ENCODE data around the gene STAG1.

The STAG1 gene

GRCh38 chr3:136311261-136311660 lies 440.9 kb downstream of the STAG1 start:
- DNase-seq (ENCODE audit: extremely low read depth, insufficient read length), result no peak
- no peaks in the 10 kb centered on the region for H3K27me3 ChIP-seq (replicated peaks; ENCODE audit: control insufficient read depth, insufficient read depth, low read length)
- no peak for TF ChIP-seq CTCF (IDR thresholded peaks at IDR 0.05; ENCODE audit: insufficient read depth, low read length, poor library complexity, severe bottlenecking)
- no peak overlapping the region for H3K4me3 ChIP-seq (replicated peaks; ENCODE audit: low read depth, low read length)
- H3K36me3 ChIP-seq (ENCODE audit: control insufficient read depth, insufficient read depth, low read length), result no peaks in the 10 kb centered on the region; the same call in 1 of the 2 replicates

- DNase-seq (ENCODE audit: extremely low read depth, insufficient read length), result peak; percentile 14
- TF ChIP-seq CTCF (IDR thresholded peaks at IDR 0.05; ENCODE audit: insufficient read depth, low read length, poor library complexity, severe bottlenecking), result peak; percentile 41
These were observed 446.3 kb downstream of the STAG1 start for GRCh38 chr3:136305879-136306278.

GRCh38 chr3:136300444-136300843 lies 451.7 kb downstream of the STAG1 start:
- peaks cover 13% of the 10 kb centered on the region for H3K36me3 ChIP-seq (ENCODE audit: control insufficient read depth, insufficient read depth, low read length)
- H3K27me3 ChIP-seq (replicated peaks; ENCODE audit: control insufficient read depth, insufficient read depth, low read length), result no peaks in the 10 kb centered on the region
- no peak for TF ChIP-seq CTCF (IDR thresholded peaks at IDR 0.05; ENCODE audit: insufficient read depth, low read length, poor library complexity, severe bottlenecking)

More at GRCh38 chr3:136305879-136306278, 446.3 kb downstream of the STAG1 start:
- H3K4me3 ChIP-seq (replicated peaks; ENCODE audit: low read depth, low read length), result no peak overlapping the region
- no peaks in the 10 kb centered on the region for H3K27me3 ChIP-seq (replicated peaks; ENCODE audit: control insufficient read depth, insufficient read depth, low read length)
- H3K36me3 ChIP-seq (ENCODE audit: control insufficient read depth, insufficient read depth, low read length), result peaks cover 3% of the 10 kb centered on the region; the same call in 1 of the 2 replicates

GRCh38 chr3:136297826-136298225 lies 454.4 kb downstream of the STAG1 start:
- TF ChIP-seq CTCF (IDR thresholded peaks at IDR 0.05; ENCODE audit: insufficient read depth, low read length, poor library complexity, severe bottlenecking), result no peak
- Histone ChIP-seq H3K36me3 (ENCODE audit: control insufficient read depth, insufficient read depth, low read length) (peaks cover 15% of the 10 kb centered on the region), H3K27me3 (replicated peaks; ENCODE audit: control insufficient read depth, insufficient read depth, low read length) (no peaks in the 10 kb centered on the region), H3K4me3 (replicated peaks; ENCODE audit: low read depth, low read length) (no peak overlapping the region)
- DNase-seq (ENCODE audit: extremely low read depth, insufficient read length), result no peak

More at GRCh38 chr3:136300444-136300843, 451.7 kb downstream of the STAG1 start:
- no peak for DNase-seq (ENCODE audit: extremely low read depth, insufficient read length)
- no peak overlapping the region for H3K4me3 ChIP-seq (replicated peaks; ENCODE audit: low read depth, low read length)

- H3K4me3 ChIP-seq (replicated peaks; ENCODE audit: low read depth, low read length), result no peak overlapping the region
- no peak for DNase-seq (ENCODE audit: extremely low read depth, insufficient read length)
- no peak for TF ChIP-seq CTCF (IDR thresholded peaks at IDR 0.05; ENCODE audit: insufficient read depth, low read length, poor library complexity, severe bottlenecking)
- H3K27me3 ChIP-seq (replicated peaks; ENCODE audit: control insufficient read depth, insufficient read depth, low read length), result no peaks in the 10 kb centered on the region
- H3K36me3 ChIP-seq (ENCODE audit: control insufficient read depth, insufficient read depth, low read length), result peaks cover 15% of the 10 kb centered on the region
These were observed 455.2 kb downstream of the STAG1 start for GRCh38 chr3:136296960-136297359.

- Histone ChIP-seq H3K36me3 (ENCODE audit: control insufficient read depth, insufficient read depth, low read length) (peaks cover 6% of the 10 kb centered on the region), H3K27me3 (replicated peaks; ENCODE audit: control insufficient read depth, insufficient read depth, low read length) (no peaks in the 10 kb centered on the region), H3K4me3 (replicated peaks; ENCODE audit: low read depth, low read length) (no peak overlapping the region)
- TF ChIP-seq CTCF (IDR thresholded peaks at IDR 0.05; ENCODE audit: insufficient read depth, low read length, poor library complexity, severe bottlenecking), result no peak
- no peak for DNase-seq (ENCODE audit: extremely low read depth, insufficient read length)
These were observed 458.0 kb downstream of the STAG1 start for GRCh38 chr3:136294176-136294575.

All from GM06990 (cell line).